Neuronal stem cell (in vitro differentiated cells): ENCODE data around the gene PRKX.
A peak's percentile ranks its signal among the peaks of the same experiment; 100 is the strongest.
"Not testable (repeated sequence)": the region's sequence is repeated elsewhere in the genome, so short reads cannot be mapped to it uniquely, and the experiment has no call there.

ENCODE experiments used
- DNase-seq: peaks from one replicate; pipeline ENCODE4 v3.0.0-alpha.2; 2013; ENCODE audit warnings: low spot score
- H2AFZ ChIP-seq: one replicate; pipeline ENCODE4 v1.6.1; 2013; ENCODE audit warnings: mild to moderate bottlenecking, low read length, inconsistent platforms
- H2AK5ac ChIP-seq: 2 replicates; pipeline ENCODE4 v1.6.1; 2013; ENCODE audit warnings: low read depth, mild to moderate bottlenecking, inconsistent platforms, low read length, moderate library complexity, mixed read lengths
- H2BK120ac ChIP-seq: 2 replicates; pipeline ENCODE4 v1.6.1; 2013; ENCODE audit warnings: low read depth, mild to moderate bottlenecking, inconsistent platforms, low read length, moderate library complexity, mixed read lengths
- H2BK12ac ChIP-seq: one replicate; pipeline ENCODE4 v1.6.1; 2013; ENCODE audit warnings: low read length, inconsistent platforms
- H2BK15ac ChIP-seq: 2 replicates; pipeline ENCODE4 v1.6.1; 2013; ENCODE audit warnings: mild to moderate bottlenecking, low read length, inconsistent platforms, mixed read lengths
- H2BK5ac ChIP-seq: one replicate; pipeline ENCODE4 v1.6.1; 2013; ENCODE audit warnings: inconsistent platforms, mild to moderate bottlenecking, low read length, moderate library complexity
- H3K14ac ChIP-seq: one replicate; pipeline ENCODE4 v1.6.1; 2013; ENCODE audit warnings: low read length, inconsistent platforms
- H3K18ac ChIP-seq: 2 replicates; pipeline ENCODE4 v1.6.1; 2013; ENCODE audit warnings: low read length, inconsistent platforms
- H3K23ac ChIP-seq: 2 replicates; pipeline ENCODE4 v1.6.1; 2013; ENCODE audit warnings: low read depth, mild to moderate bottlenecking, mixed read lengths, low read length, inconsistent platforms; ENCODE audit not compliant: poor library complexity
- H3K27ac ChIP-seq: replicated peaks from 3 replicates; pipeline ENCODE4 v1.5.1; 2013; ENCODE audit warnings: low read length, inconsistent platforms
- H3K27me3 ChIP-seq, 3 experiments: 2 replicates each; pipeline ENCODE4 v1.6.1; 2013; ENCODE audit warnings: low read length in 3 of 3, mild to moderate bottlenecking in 2 of 3, inconsistent platforms in 1 of 3, low read depth in 1 of 3, mixed read lengths in 1 of 3, moderate library complexity in 1 of 3; ENCODE audit not compliant: control insufficient read depth in 3 of 3, insufficient read depth in 3 of 3
- H3K36me3 ChIP-seq, 2 donors: replicated peaks in 1 of 2; 2 replicates each; pipeline ENCODE4 v1.6.1; 2013; ENCODE audit warnings: low read length in 2 of 2; ENCODE audit not compliant: control insufficient read depth in 2 of 2, insufficient read depth in 2 of 2
- H3K4ac ChIP-seq: 2 replicates; pipeline ENCODE4 v1.6.1; 2013; ENCODE audit warnings: inconsistent platforms, mild to moderate bottlenecking, low read length, moderate library complexity
- H3K4me1 ChIP-seq, 2 donors: 1 replicate in 1 of 2; 2 replicates in 1 of 2; pipeline ENCODE4 v1.6.1; 2013; ENCODE audit warnings: low read length in 2 of 2, low read depth in 1 of 2; ENCODE audit not compliant: control insufficient read depth in 2 of 2, insufficient read depth in 1 of 2
- H3K4me2 ChIP-seq: one replicate; pipeline ENCODE4 v1.6.1; 2013; ENCODE audit warnings: mild to moderate bottlenecking, low read length, inconsistent platforms; ENCODE audit not compliant: insufficient read depth, poor library complexity, severe bottlenecking
- H3K4me3 ChIP-seq, 2 donors: 2 replicates each; pipeline ENCODE4 v1.5.1; 2013; ENCODE audit warnings: low read length in 2 of 2, mild to moderate bottlenecking in 2 of 2, inconsistent platforms in 1 of 2, moderate library complexity in 1 of 2
- H3K79me1 ChIP-seq: one replicate; pipeline ENCODE4 v1.6.1; 2013; ENCODE audit warnings: low read depth, mild to moderate bottlenecking, inconsistent platforms, low read length, moderate library complexity
- H3K9ac ChIP-seq: one replicate; pipeline ENCODE4 v1.6.1; 2013; ENCODE audit warnings: mild to moderate bottlenecking, low read depth, low read length, inconsistent platforms; ENCODE audit not compliant: poor library complexity
- H3K9me3 ChIP-seq, 2 donors: replicated peaks in 1 of 2; 2 replicates each; pipeline versions ENCODE3 to v1.6.1; 2013; ENCODE audit warnings: low read length in 2 of 2, mild to moderate bottlenecking in 2 of 2, inconsistent platforms in 1 of 2, low read depth in 1 of 2, mixed read lengths in 1 of 2, moderate library complexity in 1 of 2; ENCODE audit not compliant: control insufficient read depth in 2 of 2, insufficient read depth in 1 of 2
- H4K8ac ChIP-seq: one replicate; pipeline ENCODE4 v1.6.1; 2013; ENCODE audit warnings: low read depth, mild to moderate bottlenecking, inconsistent platforms, low read length, moderate library complexity
- H4K91ac ChIP-seq: one replicate; pipeline ENCODE4 v1.6.1; 2013; ENCODE audit warnings: low read length, low read depth, mild to moderate bottlenecking, inconsistent platforms; ENCODE audit not compliant: poor library complexity
- WGBS, 2 donors: extraction: QIAGEN DNeasy Blood & Tissue Kit; methylation state at CpG; one replicate each; pipeline ENCODE4 v1.1.7; 2013; ENCODE audit warnings: missing lambda C conversion rate in 2 of 2, mixed read lengths in 1 of 2; ENCODE audit not compliant: insufficient read length in 2 of 2, insufficient replicate concordance in 1 of 2; ENCODE audit errors: extremely low coverage in 2 of 2; 5-methylcytosine and 5-hydroxymethylcytosine counted together

The PRKX gene

GRCh38 chrX:3702095-3702494 is 11.4 kb downstream of the PRKX start:
- not testable (repeated sequence) for H3K9ac ChIP-seq, H4K91ac ChIP-seq, H2AFZ ChIP-seq, H3K4me2 ChIP-seq, H3K18ac ChIP-seq, H3K9me3 ChIP-seq, H2BK120ac ChIP-seq, H3K4me3 ChIP-seq, H2BK15ac ChIP-seq, H3K27ac ChIP-seq, H2BK5ac ChIP-seq, H3K79me1 ChIP-seq, H3K36me3 ChIP-seq, H2BK12ac ChIP-seq, H2AK5ac ChIP-seq, DNase-seq, H3K23ac ChIP-seq, H3K4ac ChIP-seq, H3K14ac ChIP-seq, H3K27me3 ChIP-seq, H4K8ac ChIP-seq, H3K4me1 ChIP-seq
- WGBS, 2 donors, result no CpG with 5 or more reads among the region's 3 CpGs

GRCh38 chrX:3701445-3701928 is 12.0 kb downstream of the PRKX start:
- H3K4me3 ChIP-seq, H2BK12ac ChIP-seq, H3K9ac ChIP-seq, H2BK5ac ChIP-seq, H3K9me3 ChIP-seq, H2AFZ ChIP-seq, H3K27ac ChIP-seq, H3K18ac ChIP-seq, H2BK120ac ChIP-seq, H3K14ac ChIP-seq, H3K4ac ChIP-seq, H3K4me2 ChIP-seq, H3K23ac ChIP-seq, H3K27me3 ChIP-seq, H4K8ac ChIP-seq, DNase-seq, H2BK15ac ChIP-seq, H3K36me3 ChIP-seq, H3K79me1 ChIP-seq, H3K4me1 ChIP-seq, H4K91ac ChIP-seq, H2AK5ac ChIP-seq: not testable (repeated sequence)
- no CpG with 5 or more reads among the region's 10 CpGs for WGBS, 2 donors

GRCh38 chrX:3699821-3700381 is 13.5 kb downstream of the PRKX start:
- H2AK5ac ChIP-seq, result no peak overlapping the region
- H3K9ac ChIP-seq, result no peak overlapping the region
- H3K23ac ChIP-seq, result no peak overlapping the region
- H3K14ac ChIP-seq, result no peak overlapping the region
- H3K79me1 ChIP-seq, result no peaks in the 10 kb centered on the region
- no peak overlapping the region for H2BK5ac ChIP-seq
- no peaks in the 10 kb centered on the region for H3K27me3 ChIP-seq
- no CpG with 5 or more reads among the region's 9 CpGs for WGBS, 2 donors
- H4K91ac ChIP-seq, result no peak overlapping the region
- H2AFZ ChIP-seq, result no peak overlapping the region
- no peak overlapping the region for H2BK120ac ChIP-seq
- no peaks in the 10 kb centered on the region for H3K36me3 ChIP-seq
- H3K4me2 ChIP-seq, result no peak overlapping the region
- peaks cover 0 to 3% of the 10 kb centered on the region in 2 donors for H3K9me3 ChIP-seq
- no peak overlapping the region for H3K4ac ChIP-seq
- H2BK12ac ChIP-seq, result no peak overlapping the region
- no peak for DNase-seq
- H3K4me1 ChIP-seq, result peaks cover 2 to 8% of the 10 kb centered on the region in 2 donors
- no peak overlapping the region for H2BK15ac ChIP-seq
- no peak overlapping the region for H3K27ac ChIP-seq
- no peak overlapping the region for H3K4me3 ChIP-seq
- no peak overlapping the region for H4K8ac ChIP-seq
- no peak overlapping the region for H3K18ac ChIP-seq

GRCh38 chrX:3697701-3698279 is 15.7 kb downstream of the PRKX start:
- no peak overlapping the region for H3K4ac ChIP-seq
- peaks cover 0 to 5% of the 10 kb centered on the region in 2 donors for H3K9me3 ChIP-seq
- H2BK5ac ChIP-seq, result no peak overlapping the region
- no peaks in the 10 kb centered on the region for H3K27me3 ChIP-seq
- no peak overlapping the region for H3K23ac ChIP-seq
- H2AK5ac ChIP-seq, result no peak overlapping the region
- no peak overlapping the region for H3K4me3 ChIP-seq
- H2BK15ac ChIP-seq, result no peak overlapping the region
- H3K79me1 ChIP-seq, result no peaks in the 10 kb centered on the region
- H2BK120ac ChIP-seq, result no peak overlapping the region
- H3K4me2 ChIP-seq, result peak overlapping the region; percentile 11
- H3K9ac ChIP-seq, result no peak overlapping the region
- no peaks in the 10 kb centered on the region for H3K36me3 ChIP-seq
- no peak overlapping the region for H3K18ac ChIP-seq
- no CpG with 5 or more reads among the region's 16 CpGs for WGBS, 2 donors
- H3K4me1 ChIP-seq, result peaks cover 2 to 8% of the 10 kb centered on the region in 2 donors
- no peak overlapping the region for H2BK12ac ChIP-seq
- no peak overlapping the region for H4K91ac ChIP-seq
- no peak overlapping the region for H2AFZ ChIP-seq
- H3K14ac ChIP-seq, result no peak overlapping the region
- no peak overlapping the region for H3K27ac ChIP-seq
- peak; percentile 33 for DNase-seq
- H4K8ac ChIP-seq, result no peak overlapping the region
